SK-N-MC (cell line): ENCODE data around the gene OR4D1.

Experiments used
- EZH2 ChIP-seq: fragments of 200-600 bp; sonication (generic); IDR thresholded peaks from one replicate; pipeline ENCODE4 v1.6.1; 2017; ENCODE audit warnings: antibody characterized with exemption
- POLR2AphosphoS5 ChIP-seq: IDR thresholded peaks from 2 replicates; pipeline ENCODE4 v1.6.1; 2012; ENCODE audit warnings: mild to moderate bottlenecking, low read depth, low read length, borderline replicate concordance

- TF ChIP-seq EZH2 (no peak), POLR2AphosphoS5 (no peak)
Observed at GRCh38 chr17:58111676-58112075, 36.5 kb upstream of the OR4D1 start.
